ENCODE measurements around the gene CPB2.
A peak's percentile ranks its signal among the peaks of the same experiment; 100 is the strongest.

The CPB2 gene

DNA sequence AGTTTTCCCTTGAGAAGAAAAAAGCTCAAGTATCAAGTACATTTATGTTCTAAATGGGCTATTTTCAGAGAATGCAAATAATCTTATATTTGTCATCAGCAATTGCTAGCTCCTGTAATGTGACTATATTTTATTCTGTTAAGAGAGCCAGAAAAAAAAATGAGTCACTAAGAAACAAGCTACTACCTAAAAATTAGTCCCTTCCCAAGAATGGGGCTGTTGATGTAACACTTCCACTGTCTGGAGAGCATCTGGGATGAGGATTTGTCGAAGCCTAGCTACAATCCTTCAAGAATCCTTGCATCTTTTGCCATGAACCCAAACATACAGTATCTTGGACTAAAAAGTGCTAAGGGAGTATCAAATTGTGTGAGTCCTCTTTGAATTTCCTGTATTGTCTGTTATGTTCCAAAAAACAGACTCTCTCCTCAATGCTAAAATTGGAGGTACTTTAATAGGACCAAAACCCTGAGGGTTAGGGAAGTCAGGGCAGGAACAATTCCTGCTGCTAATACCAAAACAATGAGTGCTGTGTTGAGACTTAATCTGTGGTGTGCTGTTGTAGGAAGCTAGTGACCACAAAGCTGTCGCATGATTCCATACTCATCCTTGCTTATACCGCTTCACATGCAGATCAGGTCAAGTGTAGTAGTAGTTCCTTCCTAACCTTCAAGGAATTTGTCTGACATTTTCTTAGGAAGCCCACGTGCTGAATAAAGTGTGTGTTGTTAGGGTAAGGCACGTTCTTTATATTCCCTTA is 47.4 kb downstream of the CPB2 start:
- TF ChIP-seq CTCF (IDR thresholded peaks at IDR 0.05; ENCODE audit: insufficient read depth, low read depth, low read length, missing control alignments), result no peak
- no peak overlapping the region for H3K4me3 ChIP-seq (ENCODE audit: low read depth, low read length)
- no peak for DNase-seq (ENCODE audit: low read depth)

GRCh38 chr13:46053162-46054012 is 51.4 kb downstream of the CPB2 start:
- peak overlapping the region; percentile 78 for H3K4me3 ChIP-seq (ENCODE audit: low read depth, low read length)
- no peak for TF ChIP-seq CTCF (IDR thresholded peaks at IDR 0.05; ENCODE audit: insufficient read depth, low read depth, low read length, missing control alignments)
- DNase-seq (ENCODE audit: low read depth), result no peak

- peak; percentile 96 for DNase-seq (ENCODE audit: low read depth)
- TF ChIP-seq CTCF (IDR thresholded peaks at IDR 0.05; ENCODE audit: insufficient read depth, low read depth, low read length, missing control alignments), result peak; percentile 40
- peak within 1 kb of the TSS; percentile 78 for H3K4me3 ChIP-seq (ENCODE audit: low read depth, low read length)
Observed at GRCh38 chr13:46052319-46053161, 52.3 kb downstream of the CPB2 start, which contains the start of gene ZC3H13. Gene ZC3H13, minus strand, starts transcription at chr13:46052746. Its CDS starts 7,239 bp downstream, at chr13:46045507.

GRCh38 chr13:46051968-46052318 is 52.9 kb downstream of the CPB2 start:
- DNase-seq (ENCODE audit: low read depth), result no peak
- H3K4me3 ChIP-seq (ENCODE audit: low read depth, low read length), result peak overlapping the region; percentile 78
- TF ChIP-seq CTCF (IDR thresholded peaks at IDR 0.05; ENCODE audit: insufficient read depth, low read depth, low read length, missing control alignments), result no peak

DNA sequence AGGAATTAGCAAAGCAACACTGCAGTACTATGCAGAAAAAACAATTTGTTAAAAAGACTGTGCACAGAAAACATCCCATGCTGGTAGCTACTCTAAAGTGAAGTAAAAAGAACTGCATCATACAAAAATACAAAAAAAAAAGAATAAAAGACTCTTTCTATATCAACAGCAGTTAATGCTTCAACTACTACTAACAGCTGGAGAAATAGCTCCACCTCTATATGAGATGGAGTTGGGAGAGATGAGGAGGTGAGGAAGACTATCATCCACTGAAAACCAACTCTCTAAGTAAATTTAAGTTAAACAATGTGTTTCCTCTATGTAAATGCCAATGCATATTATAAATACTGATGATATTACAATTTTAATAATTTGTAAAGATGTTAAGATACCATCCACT is 54.1 kb downstream of the CPB2 start:
- TF ChIP-seq CTCF (IDR thresholded peaks at IDR 0.05; ENCODE audit: insufficient read depth, low read depth, low read length, missing control alignments), result no peak
- H3K4me3 ChIP-seq (ENCODE audit: low read depth, low read length), result peak overlapping the region; percentile 78
- DNase-seq (ENCODE audit: low read depth), result no peak

DNA sequence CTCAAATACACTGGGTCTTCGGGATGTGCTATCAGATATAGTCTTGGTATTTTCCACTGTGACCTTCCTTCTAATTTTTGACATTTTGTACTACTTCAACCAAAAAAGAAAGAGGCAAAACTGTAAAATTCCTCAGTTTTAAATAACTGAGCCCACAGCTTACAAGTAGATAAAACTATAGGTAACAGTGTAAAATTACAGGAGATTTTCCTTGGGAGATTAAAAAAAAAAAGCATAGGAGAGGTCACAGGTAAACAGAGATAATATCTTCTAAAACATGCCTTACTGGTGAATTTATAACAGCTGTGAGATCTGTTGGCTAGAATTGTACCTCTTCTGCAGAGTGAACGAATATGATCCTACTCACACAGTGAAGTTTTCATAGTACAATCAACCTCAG is 59.4 kb downstream of the CPB2 start:
- TF ChIP-seq CTCF (IDR thresholded peaks at IDR 0.05; ENCODE audit: insufficient read depth, low read depth, low read length, missing control alignments), result no peak
- DNase-seq (ENCODE audit: low read depth), result no peak
- no peak overlapping the region for H3K4me3 ChIP-seq (ENCODE audit: low read depth, low read length)
